Right atrium auricular region (tissue), 2 donors: Measurements from ENCODE around the gene RPS10. TPM values are rescaled to one million over a fixed set of nuclear protein-coding genes. Genes with fewer than 3 reads are reported as not detected.

Source experiments
- DNase-seq: peaks from one replicate; pipeline ENCODE4 v3.0.0-alpha.2; 2019; ENCODE audit warnings: low spot score
- H3K27ac ChIP-seq, 2 donors: fragments of 200-600 bp; sonication (generic); 1 replicate in 1 of 2; 2 replicates in 1 of 2; pipeline ENCODE4 v1.5.1; 2016 to 2019
- H3K27me3 ChIP-seq, 2 donors: fragments of 200-600 bp; sonication (generic); one replicate each; pipeline versions ENCODE4 v1.5.1 to v1.6.0; 2017 to 2019
- H3K36me3 ChIP-seq: fragments of 200-600 bp; sonication (generic); one replicate; pipeline ENCODE4 v1.5.1; 2016
- H3K4me1 ChIP-seq, 2 donors: fragments of 200-600 bp; sonication (generic); one replicate each; pipeline versions ENCODE4 v1.5.1 to v1.6.0; 2017 to 2019
- H3K4me3 ChIP-seq, 2 donors: fragments of 200-600 bp; sonication (generic); 1 replicate in 1 of 2; 2 replicates in 1 of 2; pipeline ENCODE4 v1.5.1; 2017 to 2019; ENCODE audit warnings: mild to moderate bottlenecking in 1 of 2, moderate library complexity in 1 of 2
- H3K9me3 ChIP-seq, 2 donors: fragments of 200-600 bp; sonication (generic); one replicate each; pipeline ENCODE4 v1.5.1; 2019
- total RNA-seq, 2 donors: library from RNA; depleted of rRNA; stranded (reverse); fragments of >200 nt; gene quantifications; one replicate each; pipeline ENCODE4 v1.1.0, GENCODE V29; 2016
- TF ChIP-seq, protein P1 (sequence below), 2 donors: fragments of 200-600 bp; sonication (generic); IDR thresholded peaks; one replicate each; pipeline ENCODE4 v1.5.1; 2019; ENCODE audit warnings: antibody characterized with exemption in 2 of 2

Gene RPS10
- total RNA-seq, 2 donors from 2014 or later, result 830 to 2,258 TPM

GRCh38 chr6:34457742-34458735 lies 32.2 kb upstream of the RPS10 start:
- H3K27ac ChIP-seq, result no peak overlapping the region
- H3K27me3 ChIP-seq, result no peaks in the 10 kb centered on the region
- H3K9me3 ChIP-seq, result no peaks in the 10 kb centered on the region
- no peak for DNase-seq
- TF ChIP-seq, protein P1, sequence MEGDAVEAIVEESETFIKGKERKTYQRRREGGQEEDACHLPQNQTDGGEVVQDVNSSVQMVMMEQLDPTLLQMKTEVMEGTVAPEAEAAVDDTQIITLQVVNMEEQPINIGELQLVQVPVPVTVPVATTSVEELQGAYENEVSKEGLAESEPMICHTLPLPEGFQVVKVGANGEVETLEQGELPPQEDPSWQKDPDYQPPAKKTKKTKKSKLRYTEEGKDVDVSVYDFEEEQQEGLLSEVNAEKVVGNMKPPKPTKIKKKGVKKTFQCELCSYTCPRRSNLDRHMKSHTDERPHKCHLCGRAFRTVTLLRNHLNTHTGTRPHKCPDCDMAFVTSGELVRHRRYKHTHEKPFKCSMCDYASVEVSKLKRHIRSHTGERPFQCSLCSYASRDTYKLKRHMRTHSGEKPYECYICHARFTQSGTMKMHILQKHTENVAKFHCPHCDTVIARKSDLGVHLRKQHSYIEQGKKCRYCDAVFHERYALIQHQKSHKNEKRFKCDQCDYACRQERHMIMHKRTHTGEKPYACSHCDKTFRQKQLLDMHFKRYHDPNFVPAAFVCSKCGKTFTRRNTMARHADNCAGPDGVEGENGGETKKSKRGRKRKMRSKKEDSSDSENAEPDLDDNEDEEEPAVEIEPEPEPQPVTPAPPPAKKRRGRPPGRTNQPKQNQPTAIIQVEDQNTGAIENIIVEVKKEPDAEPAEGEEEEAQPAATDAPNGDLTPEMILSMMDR (IDR thresholded peaks at IDR 0.05), result no peak
- no peaks in the 10 kb centered on the region for H3K4me1 ChIP-seq
- no peaks in the 10 kb centered on the region for H3K36me3 ChIP-seq
- no peak overlapping the region for H3K4me3 ChIP-seq

DNA sequence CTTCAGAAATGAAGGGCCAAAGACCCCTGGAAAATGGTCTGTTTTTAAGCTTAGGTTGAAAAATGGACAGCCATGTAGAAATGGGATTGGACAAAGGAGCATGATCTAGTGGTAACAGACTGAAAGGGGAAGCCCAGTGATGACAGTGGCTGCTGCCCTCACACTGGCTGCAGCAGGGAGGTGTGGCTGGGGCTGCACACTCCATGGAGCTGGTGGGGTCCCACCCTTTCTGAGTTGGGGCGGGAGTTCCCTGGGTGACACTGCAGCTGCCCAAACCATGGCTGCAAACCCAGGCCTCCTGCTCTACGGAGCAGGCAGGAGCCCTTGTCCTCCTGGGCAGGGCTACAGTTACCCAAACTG lies 31.5 kb upstream of the RPS10 start:
- Histone ChIP-seq H3K9me3 (no peaks in the 10 kb centered on the region), H3K4me1 (no peaks in the 10 kb centered on the region), H3K36me3 (no peaks in the 10 kb centered on the region), H3K27ac (no peak overlapping the region), H3K4me3 (no peak overlapping the region), H3K27me3 (no peaks in the 10 kb centered on the region)
- TF ChIP-seq, protein P1 (IDR thresholded peaks at IDR 0.05), result no peak
- DNase-seq, result no peak

- no peak for DNase-seq
- Histone ChIP-seq H3K4me3 (no peak overlapping the region), H3K4me1 (no peaks in the 10 kb centered on the region), H3K27me3 (no peaks in the 10 kb centered on the region), H3K27ac (no peak overlapping the region), H3K36me3 (no peaks in the 10 kb centered on the region), H3K9me3 (no peaks in the 10 kb centered on the region)
- TF ChIP-seq, protein P1 (IDR thresholded peaks at IDR 0.05), result no peak
These were observed 30.0 kb upstream of the RPS10 start for GRCh38 chr6:34455831-34456230.

GRCh38 chr6:34451192-34451591 lies 25.3 kb upstream of the RPS10 start:
- TF ChIP-seq, protein P1 (IDR thresholded peaks at IDR 0.05), result no peak
- Histone ChIP-seq H3K27ac (no peak overlapping the region), H3K9me3 (no peaks in the 10 kb centered on the region), H3K4me3 (no peak overlapping the region), H3K4me1 (no peaks in the 10 kb centered on the region), H3K27me3 (no peaks in the 10 kb centered on the region), H3K36me3 (no peaks in the 10 kb centered on the region)
- no peak for DNase-seq

GRCh38 chr6:34447910-34448309 lies 22.0 kb upstream of the RPS10 start:
- no peaks in the 10 kb centered on the region for H3K4me1 ChIP-seq
- no peak overlapping the region for H3K4me3 ChIP-seq
- no peaks in the 10 kb centered on the region for H3K27me3 ChIP-seq
- no peak for DNase-seq
- no peak overlapping the region for H3K27ac ChIP-seq
- no peaks in the 10 kb centered on the region for H3K9me3 ChIP-seq
- H3K36me3 ChIP-seq, result no peaks in the 10 kb centered on the region
- TF ChIP-seq, protein P1 (IDR thresholded peaks at IDR 0.05), result no peak
